Fibroblast of lung (primary cell): ENCODE data around the gene RASA2.

Source experiments
- CTCF ChIP-seq, 2 donors: IDR thresholded peaks in 1 of 2; conservative IDR thresholded peaks in 1 of 2; 1 replicate in 1 of 2; 2 replicates in 1 of 2; pipeline ENCODE4 v1.5.1; 2011 to 2012; ENCODE audit warnings: low read length in 2 of 2, control low read depth in 1 of 2, inconsistent platforms in 1 of 2, low read depth in 1 of 2, mild to moderate bottlenecking in 1 of 2
- EZH2 ChIP-seq: IDR thresholded peaks from 2 replicates; pipeline ENCODE4 v1.5.1; 2012; ENCODE audit warnings: low read length, control low read depth, mild to moderate bottlenecking; ENCODE audit errors: missing control alignments

DNA sequence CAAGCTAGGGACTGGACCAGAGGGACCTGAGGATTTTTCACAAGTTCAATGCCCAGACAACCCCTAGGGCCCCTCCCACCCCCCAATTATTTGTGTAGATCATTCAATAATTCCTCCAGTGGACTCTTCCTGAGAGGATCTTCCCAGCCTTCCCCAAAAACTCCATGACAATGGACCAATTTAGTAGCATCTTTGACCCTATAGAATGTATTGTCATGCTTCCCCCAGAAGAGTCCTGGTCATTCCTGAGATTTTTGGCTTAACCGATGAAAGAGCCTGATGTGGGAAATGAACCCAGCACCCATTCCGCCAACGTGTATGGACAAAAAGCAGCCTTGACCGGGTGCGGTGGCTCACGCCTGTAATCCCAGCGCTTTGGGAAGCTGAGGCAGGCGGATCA lies 132.1 kb downstream of the RASA2 start:
- TF ChIP-seq CTCF (conservative IDR thresholded peaks at IDR 0.05 in 1 of 2, IDR thresholded peaks at IDR 0.05 in 1 of 2; ENCODE audit: low read depth in 1 of 2, low read length in 2 of 2), result no peak
- TF ChIP-seq EZH2, result no peak
